ENCODE data around the gene CDHR4. TPM values are rescaled to one million over a fixed set of nuclear protein-coding genes. Genes with fewer than 3 reads are reported as not detected.

CDHR4 gene
- total RNA-seq (not detected), polyA plus RNA-seq (under 1 TPM in 2 of 3 donors, not detected in 1; 0.06 to 0.29 TPM)
- long read RNA-seq, donor 1: 0 reads
- long read RNA-seq, donor 2: 0 reads

- no peak for DNase-seq
- intact Hi-C loops (cut with DNase I; ENCODE audit: low total_unique reads): loop anchor here (5.0 kb wide), 1 partner anchor 38 kb away; no protein-coding TSS in a partner anchor
- TF ChIP-seq POLR2AphosphoS5 (IDR thresholded peaks at IDR 0.05): no peak
- TF ChIP-seq, protein P1, sequence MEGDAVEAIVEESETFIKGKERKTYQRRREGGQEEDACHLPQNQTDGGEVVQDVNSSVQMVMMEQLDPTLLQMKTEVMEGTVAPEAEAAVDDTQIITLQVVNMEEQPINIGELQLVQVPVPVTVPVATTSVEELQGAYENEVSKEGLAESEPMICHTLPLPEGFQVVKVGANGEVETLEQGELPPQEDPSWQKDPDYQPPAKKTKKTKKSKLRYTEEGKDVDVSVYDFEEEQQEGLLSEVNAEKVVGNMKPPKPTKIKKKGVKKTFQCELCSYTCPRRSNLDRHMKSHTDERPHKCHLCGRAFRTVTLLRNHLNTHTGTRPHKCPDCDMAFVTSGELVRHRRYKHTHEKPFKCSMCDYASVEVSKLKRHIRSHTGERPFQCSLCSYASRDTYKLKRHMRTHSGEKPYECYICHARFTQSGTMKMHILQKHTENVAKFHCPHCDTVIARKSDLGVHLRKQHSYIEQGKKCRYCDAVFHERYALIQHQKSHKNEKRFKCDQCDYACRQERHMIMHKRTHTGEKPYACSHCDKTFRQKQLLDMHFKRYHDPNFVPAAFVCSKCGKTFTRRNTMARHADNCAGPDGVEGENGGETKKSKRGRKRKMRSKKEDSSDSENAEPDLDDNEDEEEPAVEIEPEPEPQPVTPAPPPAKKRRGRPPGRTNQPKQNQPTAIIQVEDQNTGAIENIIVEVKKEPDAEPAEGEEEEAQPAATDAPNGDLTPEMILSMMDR (IDR thresholded peaks at IDR 0.05 in 8 of 11, conservative IDR thresholded peaks at IDR 0.05 in 3 of 11): no peak
- no peak for TF ChIP-seq POLR2A (IDR thresholded peaks at IDR 0.05)
- H3K9me3 ChIP-seq: no peaks in the 10 kb centered on the region
- peaks cover 9 to 26% (median 20%) of the 10 kb centered on the region in 6 donors for H3K4me1 ChIP-seq
- H3K27me3 ChIP-seq (replicated peaks in 1 of 7): no peaks in the 10 kb centered on the region
- 61 to 81% (median 76%) methylated on average over 4 of the region's 4 CpGs for WGBS, 5 donors
- H3K27ac ChIP-seq: no peak within 1 kb of the TSS
- no peaks in the 10 kb centered on the region for H3K36me3 ChIP-seq
- no peak within 1 kb of the TSS for H3K4me3 ChIP-seq
Measured at GRCh38 chr3:49799761-49800160, at the start of gene CDHR4. Gene CDHR4, minus strand, starts transcription at chr3:49799873. Its CDS starts 61 bp downstream, at chr3:49799812.

DNA sequence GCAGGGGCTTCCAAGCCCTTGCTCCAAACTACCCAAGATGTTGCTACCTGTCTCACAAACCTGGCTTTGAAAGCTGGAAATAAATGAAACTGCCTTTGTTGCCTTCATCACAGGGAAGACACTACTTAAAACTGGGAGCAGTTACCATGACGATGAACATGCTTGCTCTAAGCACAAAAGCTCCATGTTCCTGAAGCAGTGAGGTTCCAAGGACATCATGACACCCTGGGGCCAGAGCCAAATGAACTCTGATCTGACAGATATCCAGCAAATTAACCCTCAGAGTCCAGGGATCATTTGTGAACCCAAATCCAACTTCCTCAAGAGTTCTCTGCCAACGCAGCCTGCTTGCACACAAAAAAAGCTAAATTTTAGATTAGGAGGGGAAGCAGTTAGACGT lies 46.0 kb upstream of the CDHR4 start:
- intact Hi-C loops (cut with DNase I; ENCODE audit: low total_unique reads): no loop called here
- H3K27ac ChIP-seq: no peak overlapping the region
- no peak overlapping the region for H3K4me3 ChIP-seq
- H3K27me3 ChIP-seq (replicated peaks in 1 of 7): no peaks in the 10 kb centered on the region
- H3K36me3 ChIP-seq: peaks cover 0 to 57% (median 0%) of the 10 kb centered on the region in 6 donors
- H3K9me3 ChIP-seq: no peaks in the 10 kb centered on the region
- H3K4me1 ChIP-seq: no peaks in the 10 kb centered on the region
- 76 to 91% (median 88%) methylated on average over 3 of the region's 3 CpGs for WGBS, 5 donors
- no peak for DNase-seq
- TF ChIP-seq POLR2AphosphoS5 (IDR thresholded peaks at IDR 0.05) (no peak), POLR2A (IDR thresholded peaks at IDR 0.05) (no peak)
- TF ChIP-seq, protein P1 (IDR thresholded peaks at IDR 0.05 in 8 of 11, conservative IDR thresholded peaks at IDR 0.05 in 3 of 11): no peak

- TF ChIP-seq POLR2AphosphoS5 (IDR thresholded peaks at IDR 0.05) (no peak), POLR2A (IDR thresholded peaks at IDR 0.05) (no peak)
- TF ChIP-seq, protein P1 (IDR thresholded peaks at IDR 0.05 in 8 of 11, conservative IDR thresholded peaks at IDR 0.05 in 3 of 11): no peak
- 70 to 87% (median 80%) methylated on average over 5 of the region's 5 CpGs for WGBS, 5 donors
- Histone ChIP-seq H3K27ac (no peak overlapping the region), H3K9me3 (no peaks in the 10 kb centered on the region), H3K4me3 (no peak overlapping the region), H3K4me1 (peaks cover 0 to under 1% (median 0%) of the 10 kb centered on the region in 6 donors), H3K36me3 (peaks cover 0 to 57% (median 0%) of the 10 kb centered on the region in 6 donors), H3K27me3 (replicated peaks in 1 of 7) (no peaks in the 10 kb centered on the region)
- DNase-seq: no peak
- intact Hi-C loops (cut with DNase I; ENCODE audit: low total_unique reads): loop anchor here (5.0 kb wide), 1 partner anchor 142 kb away; no protein-coding TSS in a partner anchor
Measured at GRCh38 chr3:49844464-49845183, 45.0 kb upstream of the CDHR4 start.

GRCh38 chr3:49842843-49843517 lies 43.3 kb upstream of the CDHR4 start:
- Histone ChIP-seq H3K27me3 (replicated peaks in 1 of 7) (no peaks in the 10 kb centered on the region), H3K27ac (no peak overlapping the region), H3K4me1 (peaks cover 0 to 9% (median 7%) of the 10 kb centered on the region in 6 donors), H3K36me3 (peaks cover 0 to 57% (median 0%) of the 10 kb centered on the region in 6 donors), H3K9me3 (no peaks in the 10 kb centered on the region), H3K4me3 (no peak overlapping the region)
- TF ChIP-seq POLR2A (IDR thresholded peaks at IDR 0.05): no peak
- TF ChIP-seq POLR2AphosphoS5 (IDR thresholded peaks at IDR 0.05): no peak
- TF ChIP-seq, protein P1 (IDR thresholded peaks at IDR 0.05 in 8 of 11, conservative IDR thresholded peaks at IDR 0.05 in 3 of 11): no peak
- intact Hi-C loops (cut with DNase I; ENCODE audit: low total_unique reads): loop anchor here (5.0 kb wide), 1 partner anchor 141 kb away; no protein-coding TSS in a partner anchor
- WGBS, 5 donors: 88 to 96% (median 95%) methylated on average over 3 of the region's 3 CpGs
- no peak for DNase-seq
